BJ (cell line): ENCODE measurements around the gene ALG1L2. TPM values are rescaled to one million over a fixed set of nuclear protein-coding genes. Genes with fewer than 3 reads are reported as not detected.
A peak's percentile ranks its signal among the peaks of the same experiment; 100 is the strongest.
"Not testable (repeated sequence)": the region's sequence is repeated elsewhere in the genome, so short reads cannot be mapped to it uniquely, and the experiment has no call there.

Experiments
- CTCF ChIA-PET: fragments of 350-600 bp; formaldehyde crosslinking; extraction: SDS; loops from one replicate; lab custom pipeline; 2021; ENCODE audit warnings: antibody characterized with exemption, inconsistent platforms; lab: Yijun Ruan, JAX
- POLR2A ChIA-PET: fragments of 300-600 bp; sonication (Branson Sonifier 250); formaldehyde crosslinking; extraction: SDS; loops from one replicate; lab custom pipeline; 2021; ENCODE audit warnings: antibody characterized with exemption; lab: Charles Lee
- DNase-seq: peaks from one replicate; pipeline ENCODE4 v3.0.0-alpha.2; 2011; ENCODE audit warnings: low read depth
- H3K27me3 ChIP-seq: 2 replicates; pipeline ENCODE4 v1.6.0; 2011; ENCODE audit warnings: low read length; ENCODE audit not compliant: control insufficient read depth, insufficient read depth
- H3K36me3 ChIP-seq: 2 replicates; pipeline ENCODE4 v1.5.1; 2011; ENCODE audit warnings: low read length; ENCODE audit not compliant: control insufficient read depth, insufficient read depth
- H3K4me3 ChIP-seq: 2 replicates; pipeline ENCODE4 v1.5.1; 2011; ENCODE audit warnings: low read depth, mild to moderate bottlenecking, control low read depth, low read length
- polyA minus RNA-seq: library from RNA; depleted of rRNA, polyadenylated mRNA; stranded (reverse); fragments of >200 nt; gene quantifications from 2 replicates; pipeline ENCODE4 v1.2.3, GENCODE V29; 2011; rRNA and poly(A)+ RNA removed
- polyA plus RNA-seq: library from polyadenylated mRNA; depleted of rRNA; stranded (reverse); fragments of >200 nt; gene quantifications from 2 replicates; pipeline ENCODE4 v1.2.3, GENCODE V29; 2011; rRNA removed
- TF ChIP-seq, protein P1 (sequence below): IDR thresholded peaks from 2 replicates; pipeline ENCODE4 v1.5.1; 2011; ENCODE audit warnings: low read depth, mild to moderate bottlenecking, control low read depth, inconsistent platforms, low read length, moderate library complexity; ENCODE audit not compliant: insufficient read depth

The ALG1L2 gene
- polyA plus RNA-seq (0.33 TPM in 1 of 2 replicates, not detected in the other), polyA minus RNA-seq (0.38 and 0.46 TPM in 2 replicates)

DNA sequence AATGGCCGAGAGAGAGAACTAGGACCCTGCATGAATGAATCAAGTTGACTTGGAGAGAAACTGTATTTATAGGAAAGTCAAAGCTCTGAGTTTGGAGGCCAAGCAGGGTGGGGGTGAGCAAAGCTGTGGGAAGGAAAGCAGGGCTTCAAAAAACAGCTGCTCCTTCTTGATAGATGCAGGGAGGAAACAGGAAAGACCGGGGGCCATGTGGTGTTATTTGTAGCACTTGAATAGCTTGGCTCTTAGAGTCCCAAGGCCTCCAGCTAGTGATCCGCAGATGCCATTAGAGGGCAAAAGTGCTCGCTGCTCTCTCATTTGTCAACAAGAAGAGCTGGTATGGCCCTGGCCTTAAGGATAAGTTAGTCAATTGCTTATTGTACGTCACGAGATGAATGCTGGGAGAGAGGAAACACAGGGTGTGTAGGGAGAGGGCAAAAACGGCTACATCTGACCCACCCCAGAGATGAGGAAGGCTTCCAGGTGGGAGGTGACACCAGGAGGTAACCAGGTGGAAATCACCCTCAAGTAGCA, at the start of gene ALG1L2:
TSS of gene ALG1L2 (plus strand) at position 481 of the 531 bp plus-strand sequence. CDS start 186 bp downstream, outside the sequence.
- ChIA-PET CTCF (interaction anchor here (2.2 kb wide), 1 partner anchor 139 kb away, joined by 5 read pairs; no protein-coding TSS in a partner anchor), POLR2A (no interaction called here)
- Histone ChIP-seq H3K27me3 (peaks cover 2% of the 10 kb centered on the region), H3K36me3 (no peaks in the 10 kb centered on the region), H3K4me3 (no peak within 1 kb of the TSS)
- TF ChIP-seq, protein P1, sequence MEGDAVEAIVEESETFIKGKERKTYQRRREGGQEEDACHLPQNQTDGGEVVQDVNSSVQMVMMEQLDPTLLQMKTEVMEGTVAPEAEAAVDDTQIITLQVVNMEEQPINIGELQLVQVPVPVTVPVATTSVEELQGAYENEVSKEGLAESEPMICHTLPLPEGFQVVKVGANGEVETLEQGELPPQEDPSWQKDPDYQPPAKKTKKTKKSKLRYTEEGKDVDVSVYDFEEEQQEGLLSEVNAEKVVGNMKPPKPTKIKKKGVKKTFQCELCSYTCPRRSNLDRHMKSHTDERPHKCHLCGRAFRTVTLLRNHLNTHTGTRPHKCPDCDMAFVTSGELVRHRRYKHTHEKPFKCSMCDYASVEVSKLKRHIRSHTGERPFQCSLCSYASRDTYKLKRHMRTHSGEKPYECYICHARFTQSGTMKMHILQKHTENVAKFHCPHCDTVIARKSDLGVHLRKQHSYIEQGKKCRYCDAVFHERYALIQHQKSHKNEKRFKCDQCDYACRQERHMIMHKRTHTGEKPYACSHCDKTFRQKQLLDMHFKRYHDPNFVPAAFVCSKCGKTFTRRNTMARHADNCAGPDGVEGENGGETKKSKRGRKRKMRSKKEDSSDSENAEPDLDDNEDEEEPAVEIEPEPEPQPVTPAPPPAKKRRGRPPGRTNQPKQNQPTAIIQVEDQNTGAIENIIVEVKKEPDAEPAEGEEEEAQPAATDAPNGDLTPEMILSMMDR, result no peak
- DNase-seq, result no peak

- DNase-seq, result peak; percentile 54
- POLR2A ChIA-PET, H3K4me3 ChIP-seq, CTCF ChIA-PET, H3K27me3 ChIP-seq, H3K36me3 ChIP-seq: not testable (repeated sequence)
Measured at GRCh38 chr3:130037126-130037815, 44.4 kb upstream of the ALG1L2 start.

DNA sequence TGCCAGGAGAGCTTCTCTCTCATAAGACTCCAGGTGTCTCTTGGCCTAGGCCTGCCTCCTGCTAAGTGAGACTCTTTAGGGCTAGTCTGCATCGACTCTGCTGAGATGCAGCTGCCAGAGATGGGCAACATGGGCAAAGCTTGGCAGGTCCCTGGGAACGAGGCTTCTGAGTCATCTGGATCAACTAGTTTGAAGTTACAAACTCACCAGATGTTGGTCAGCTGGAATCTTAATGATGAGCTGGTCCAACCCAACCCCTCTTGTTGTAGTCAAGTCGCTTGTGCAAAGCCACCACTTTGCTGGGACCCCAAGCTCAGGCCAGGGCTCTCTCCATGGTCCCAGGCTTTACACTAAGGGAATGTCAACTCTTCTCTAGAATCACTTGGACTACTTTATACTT, 38.9 kb upstream of the ALG1L2 start:
- POLR2A ChIA-PET, DNase-seq, H3K4me3 ChIP-seq, CTCF ChIA-PET, H3K27me3 ChIP-seq, H3K36me3 ChIP-seq: not testable (repeated sequence)

DNA sequence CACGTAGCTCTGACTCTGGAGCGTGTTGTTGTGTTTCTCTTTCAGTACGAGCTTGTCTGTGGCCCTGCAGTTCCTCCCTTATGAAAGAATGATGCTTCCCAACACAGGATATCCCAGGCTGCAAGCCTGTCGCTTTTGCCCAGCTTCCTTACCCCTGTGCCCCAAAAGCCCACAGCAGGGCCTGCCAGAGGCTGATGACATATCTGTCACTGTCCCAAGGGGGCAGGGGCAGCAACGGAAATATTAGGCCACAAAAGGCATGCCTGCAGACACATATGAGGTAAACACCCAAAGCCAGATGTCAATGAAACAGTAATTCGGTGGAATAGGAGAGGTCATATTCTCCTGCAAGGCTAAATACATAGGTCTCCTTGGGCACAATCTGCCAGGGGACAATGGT, 38.0 kb upstream of the ALG1L2 start:
- CTCF ChIA-PET, H3K4me3 ChIP-seq, H3K27me3 ChIP-seq, DNase-seq, H3K36me3 ChIP-seq, POLR2A ChIA-PET: not testable (repeated sequence)

DNA sequence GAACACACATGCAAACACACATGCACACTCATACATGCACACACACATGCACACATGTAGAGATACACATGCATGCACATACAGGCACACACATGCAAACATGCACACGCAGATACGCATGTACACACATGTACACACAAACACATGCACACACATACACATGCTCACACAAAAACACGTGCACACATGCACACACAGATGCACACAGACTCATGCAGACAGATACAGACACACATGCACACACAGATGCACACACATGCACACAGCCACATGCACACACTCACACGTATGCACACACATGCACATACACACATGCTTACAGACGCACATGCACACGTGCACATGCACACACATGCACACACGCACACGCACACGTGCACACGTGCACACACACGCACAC, 37.3 kb upstream of the ALG1L2 start:
- H3K4me3 ChIP-seq, result no peak overlapping the region
- TF ChIP-seq, protein P1, result no peak
- ChIA-PET POLR2A (no interaction called here), CTCF (no interaction called here)
- no peaks in the 10 kb centered on the region for H3K27me3 ChIP-seq
- no peak for DNase-seq
- no peaks in the 10 kb centered on the region for H3K36me3 ChIP-seq

GRCh38 chr3:130048726-130049125, 32.9 kb upstream of the ALG1L2 start:
- no peak for DNase-seq
- ChIA-PET CTCF (no interaction called here), POLR2A (interaction anchor here (0.6 kb wide), 1 partner anchor 156 kb away, joined by 6 read pairs; no protein-coding TSS in a partner anchor)
- H3K4me3 ChIP-seq, result no peak overlapping the region
- TF ChIP-seq, protein P1, result no peak
- H3K27me3 ChIP-seq, result no peaks in the 10 kb centered on the region
- no peaks in the 10 kb centered on the region for H3K36me3 ChIP-seq

DNA sequence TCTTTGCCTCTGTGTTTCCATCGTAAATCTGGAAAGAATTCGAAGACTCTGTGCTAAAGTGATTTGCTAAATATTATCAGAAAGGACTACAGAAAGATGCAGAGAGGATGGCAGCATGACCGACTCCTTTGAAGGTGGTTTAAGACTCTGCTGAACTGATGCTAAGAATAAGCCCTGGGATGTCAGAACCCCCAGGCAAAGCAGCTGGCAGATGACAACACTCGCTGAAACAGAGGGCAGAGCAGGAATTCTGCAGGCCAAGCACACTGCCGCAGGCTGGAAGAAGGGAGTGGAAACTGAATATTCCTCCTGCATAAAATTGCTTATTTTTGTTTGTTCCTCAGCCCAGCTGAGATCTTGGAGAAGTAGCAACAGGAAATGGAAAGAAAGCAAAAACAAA, 29.3 kb upstream of the ALG1L2 start:
- POLR2A ChIA-PET, H3K36me3 ChIP-seq, CTCF ChIA-PET, DNase-seq, H3K27me3 ChIP-seq, H3K4me3 ChIP-seq: not testable (repeated sequence)

DNA sequence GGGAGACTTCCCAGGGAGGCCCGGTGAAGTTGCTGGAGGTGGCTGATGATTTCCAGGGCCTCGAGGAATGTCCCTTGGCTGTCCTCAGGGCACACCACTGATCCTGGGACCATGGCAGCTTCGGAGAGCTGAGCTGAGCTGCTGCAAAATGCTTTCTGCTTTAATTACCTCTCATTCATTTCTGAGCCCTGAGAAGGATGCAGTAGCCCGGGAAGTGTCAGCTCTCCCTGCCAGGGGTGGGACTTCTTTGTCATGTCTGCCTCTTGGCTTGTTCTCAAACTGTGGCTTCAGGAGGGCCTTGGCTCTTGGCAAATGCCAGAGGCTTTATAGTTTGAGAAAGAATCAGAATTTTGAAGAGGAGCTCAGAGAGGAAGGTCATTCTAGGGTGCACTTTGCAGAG, 28.7 kb upstream of the ALG1L2 start:
- POLR2A ChIA-PET, result not testable (repeated sequence)

DNA sequence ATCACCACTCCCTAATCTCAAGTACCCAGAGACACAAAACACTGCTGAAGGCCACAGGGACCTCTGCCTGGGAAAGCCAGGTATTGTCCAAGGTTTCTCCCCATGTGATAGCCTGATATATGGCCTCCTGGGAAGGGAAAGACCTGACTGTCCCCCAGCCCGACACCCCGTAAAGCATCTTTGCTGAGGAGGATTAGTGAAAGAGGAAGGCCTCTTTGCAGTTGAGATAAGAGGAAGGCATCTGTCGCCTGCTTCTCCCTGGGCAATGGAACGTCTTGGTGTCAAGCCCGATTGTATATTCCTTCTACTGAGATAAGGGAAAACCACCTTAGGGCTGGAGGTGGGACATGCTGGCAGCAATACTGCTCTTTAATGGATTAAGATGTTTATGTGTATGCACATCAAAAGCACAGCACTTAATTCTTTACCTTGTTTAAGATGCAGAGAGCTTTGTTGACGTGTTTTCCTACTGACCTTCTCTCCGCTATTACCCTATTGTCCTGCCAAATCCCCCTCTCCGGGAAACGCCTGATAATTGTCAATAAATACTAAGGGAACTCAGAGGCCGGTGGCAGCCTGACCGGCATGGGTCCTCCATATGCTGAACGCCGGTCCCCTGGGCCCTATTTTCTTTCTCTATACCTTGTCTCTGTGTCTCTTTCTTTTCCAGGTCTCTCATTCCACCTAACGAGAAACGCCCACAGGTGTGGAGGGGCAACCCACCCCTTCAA, 23.9 kb upstream of the ALG1L2 start:
- H3K27me3 ChIP-seq, CTCF ChIA-PET, POLR2A ChIA-PET, DNase-seq, H3K36me3 ChIP-seq, H3K4me3 ChIP-seq: not testable (repeated sequence)

More for the DNA sequence above, 28.7 kb upstream of the ALG1L2 start:
- H3K4me3 ChIP-seq, H3K36me3 ChIP-seq, CTCF ChIA-PET, DNase-seq, H3K27me3 ChIP-seq: not testable (repeated sequence)
